DND-41 (cell line): ENCODE measurements around the gene PEAK1.

Experiments used
- ATAC-seq: fragments of 200-7000 bp; cut with Tn5 transposase; 3 replicates; pipeline ENCODE4 v1.9.1; 2021; ENCODE audit warnings: low read depth; ENCODE audit not compliant: insufficient read depth
- DNase-seq: peaks from one replicate; pipeline ENCODE4 v3.0.0-alpha.2; 2020
- H2AFZ ChIP-seq: 2 replicates; pipeline ENCODE4 v1.6.0; 2012; ENCODE audit warnings: low read depth, low read length
- H3K27ac ChIP-seq: 2 replicates; pipeline ENCODE4 v1.5.1; 2012; ENCODE audit warnings: low read length, inconsistent platforms
- H3K27me3 ChIP-seq: fragments of 200-600 bp; sonication (generic); 2 replicates; pipeline ENCODE4 v1.6.0; 2012; ENCODE audit warnings: low read length, mild to moderate bottlenecking, inconsistent platforms; ENCODE audit not compliant: insufficient read depth, poor library complexity
- H3K36me3 ChIP-seq: 2 replicates; pipeline ENCODE4 v1.5.1; 2012; ENCODE audit warnings: low read length, inconsistent platforms; ENCODE audit not compliant: insufficient read depth
- H3K4me1 ChIP-seq: 2 replicates; pipeline ENCODE4 v1.5.1; 2012; ENCODE audit warnings: mild to moderate bottlenecking, low read length; ENCODE audit not compliant: insufficient read depth
- H3K4me2 ChIP-seq: 2 replicates; pipeline ENCODE4 v1.6.0; 2012; ENCODE audit warnings: mild to moderate bottlenecking, moderate library complexity, low read length, inconsistent platforms; ENCODE audit not compliant: insufficient read depth
- H3K4me3 ChIP-seq, 2 experiments: fragments of 200-600 bp in 1 of 2; shearing (Covaris generic) in 1 of 2; 2 replicates each; pipeline ENCODE4 v1.5.1; 2012 to 2016; ENCODE audit warnings: inconsistent platforms in 2 of 2, low read length in 2 of 2, mild to moderate bottlenecking in 2 of 2, low read depth in 1 of 2, moderate library complexity in 1 of 2
- H3K79me2 ChIP-seq: 2 replicates; pipeline ENCODE4 v1.6.0; 2012; ENCODE audit warnings: low read length, inconsistent platforms; ENCODE audit not compliant: insufficient read depth
- H3K9ac ChIP-seq: 2 replicates; pipeline ENCODE4 v1.6.0; 2012; ENCODE audit warnings: low read depth, mild to moderate bottlenecking, inconsistent platforms, low read length, moderate library complexity
- H3K9me3 ChIP-seq: 2 replicates; pipeline ENCODE4 v1.5.1; 2012; ENCODE audit warnings: low read length, moderate library complexity, mild to moderate bottlenecking, inconsistent platforms; ENCODE audit not compliant: insufficient read depth, severe bottlenecking
- H4K20me1 ChIP-seq: 2 replicates; pipeline ENCODE4 v1.6.0; 2012; ENCODE audit warnings: low read length; ENCODE audit not compliant: insufficient read depth
- EZH2 ChIP-seq: IDR thresholded peaks from 3 replicates; pipeline ENCODE4 v1.6.1; 2012; ENCODE audit warnings: borderline replicate concordance, low read depth, mild to moderate bottlenecking, moderate library complexity, low read length, inconsistent platforms; ENCODE audit not compliant: severe bottlenecking
- TF ChIP-seq, protein P1 (sequence below): IDR thresholded peaks from 2 replicates; pipeline ENCODE4 v1.5.1; 2012; ENCODE audit warnings: borderline replicate concordance, low read length, moderate library complexity, mild to moderate bottlenecking; ENCODE audit not compliant: poor library complexity, severe bottlenecking; ENCODE audit errors: extremely low read depth

The PEAK1 gene

DNA sequence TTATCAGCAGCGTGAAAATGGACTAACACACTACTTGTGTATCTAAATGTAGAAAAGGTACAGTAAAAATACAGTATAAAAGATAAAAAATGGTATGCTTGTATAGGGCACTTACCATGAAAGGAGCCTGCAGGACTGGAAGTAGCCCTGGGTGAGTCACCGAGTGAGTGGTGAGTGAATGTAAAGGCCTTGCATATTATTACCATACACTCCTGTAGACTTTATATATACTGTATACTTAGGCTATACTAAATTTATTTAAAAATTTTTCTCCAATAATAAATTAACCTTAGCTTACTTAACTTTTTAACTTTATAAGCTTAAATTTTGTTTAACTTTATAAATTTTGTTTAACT lies 281.8 kb downstream of the PEAK1 start:
- Histone ChIP-seq H2AFZ (no peak overlapping the region), H3K9ac (no peak overlapping the region), H3K4me3 (no peak overlapping the region), H4K20me1 (no peaks in the 10 kb centered on the region), H3K27ac (no peak overlapping the region), H3K9me3 (peaks cover 2% of the 10 kb centered on the region), H3K36me3 (peaks cover 4% of the 10 kb centered on the region; the same call in 1 of the 2 replicates), H3K27me3 (no peaks in the 10 kb centered on the region), H3K79me2 (no peaks in the 10 kb centered on the region), H3K4me2 (no peak overlapping the region), H3K4me1 (no peaks in the 10 kb centered on the region)
- TF ChIP-seq, protein P1, sequence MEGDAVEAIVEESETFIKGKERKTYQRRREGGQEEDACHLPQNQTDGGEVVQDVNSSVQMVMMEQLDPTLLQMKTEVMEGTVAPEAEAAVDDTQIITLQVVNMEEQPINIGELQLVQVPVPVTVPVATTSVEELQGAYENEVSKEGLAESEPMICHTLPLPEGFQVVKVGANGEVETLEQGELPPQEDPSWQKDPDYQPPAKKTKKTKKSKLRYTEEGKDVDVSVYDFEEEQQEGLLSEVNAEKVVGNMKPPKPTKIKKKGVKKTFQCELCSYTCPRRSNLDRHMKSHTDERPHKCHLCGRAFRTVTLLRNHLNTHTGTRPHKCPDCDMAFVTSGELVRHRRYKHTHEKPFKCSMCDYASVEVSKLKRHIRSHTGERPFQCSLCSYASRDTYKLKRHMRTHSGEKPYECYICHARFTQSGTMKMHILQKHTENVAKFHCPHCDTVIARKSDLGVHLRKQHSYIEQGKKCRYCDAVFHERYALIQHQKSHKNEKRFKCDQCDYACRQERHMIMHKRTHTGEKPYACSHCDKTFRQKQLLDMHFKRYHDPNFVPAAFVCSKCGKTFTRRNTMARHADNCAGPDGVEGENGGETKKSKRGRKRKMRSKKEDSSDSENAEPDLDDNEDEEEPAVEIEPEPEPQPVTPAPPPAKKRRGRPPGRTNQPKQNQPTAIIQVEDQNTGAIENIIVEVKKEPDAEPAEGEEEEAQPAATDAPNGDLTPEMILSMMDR: no peak
- no peak for TF ChIP-seq EZH2
- no peak for ATAC-seq
- no peak for DNase-seq

DNA sequence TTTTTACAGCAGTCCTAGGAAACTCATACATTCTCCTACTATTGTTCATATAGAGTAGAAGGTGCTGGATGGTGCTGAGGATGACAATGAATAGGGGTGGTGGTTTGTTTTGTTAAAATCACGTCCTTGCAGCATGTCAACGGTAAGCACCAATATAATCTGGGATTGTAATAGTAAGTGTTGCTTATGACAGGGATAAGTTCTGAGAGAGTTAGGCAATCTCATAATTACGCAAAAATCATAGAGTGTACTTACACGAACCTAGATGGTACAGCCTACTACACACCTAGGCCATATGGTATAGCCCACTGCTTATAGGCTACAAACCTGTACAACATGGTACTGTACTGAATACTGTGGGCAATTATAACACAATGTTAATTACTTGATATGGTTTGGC lies 284.7 kb downstream of the PEAK1 start:
- H3K79me2 ChIP-seq: no peaks in the 10 kb centered on the region
- H3K27me3 ChIP-seq: no peaks in the 10 kb centered on the region
- H4K20me1 ChIP-seq: no peaks in the 10 kb centered on the region
- no peaks in the 10 kb centered on the region for H3K9me3 ChIP-seq
- no peaks in the 10 kb centered on the region for H3K4me1 ChIP-seq
- ATAC-seq (no peak), DNase-seq (no peak)
- no peak overlapping the region for H3K4me2 ChIP-seq
- H3K9ac ChIP-seq: no peak overlapping the region
- no peak overlapping the region for H3K27ac ChIP-seq
- no peak for TF ChIP-seq EZH2
- TF ChIP-seq, protein P1: no peak
- H2AFZ ChIP-seq: no peak overlapping the region
- peaks cover 10% of the 10 kb centered on the region for H3K36me3 ChIP-seq
- H3K4me3 ChIP-seq: no peak overlapping the region

DNA sequence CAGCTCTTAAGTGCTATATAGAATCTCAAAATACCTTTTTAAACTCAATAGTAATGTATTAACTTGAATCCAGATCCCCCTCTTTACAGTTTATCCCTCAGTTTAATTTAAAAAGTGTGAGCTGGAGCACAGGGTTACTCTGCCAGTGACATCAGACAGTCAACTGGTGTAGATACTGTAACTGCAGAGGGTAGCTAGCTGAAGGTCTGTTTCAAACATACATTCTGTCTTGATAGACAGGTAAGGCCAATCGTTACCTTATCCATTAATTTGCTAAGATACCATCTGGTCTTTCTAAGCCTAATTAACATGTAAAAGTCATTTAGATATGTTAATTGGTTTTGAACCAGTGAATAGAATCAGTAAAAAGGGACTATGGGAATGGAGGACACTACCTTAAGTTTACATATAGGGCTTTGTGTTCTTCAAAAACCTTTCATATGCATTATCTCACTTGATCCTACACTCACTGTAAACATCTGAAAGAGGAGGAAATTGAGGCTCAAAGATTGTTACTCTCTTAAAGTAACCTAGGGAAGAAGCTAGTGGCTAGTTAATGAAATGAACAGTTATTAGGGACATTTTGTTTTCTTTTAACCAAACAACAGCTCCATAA lies 289.5 kb downstream of the PEAK1 start:
- TF ChIP-seq, protein P1: no peak
- no peak for TF ChIP-seq EZH2
- Histone ChIP-seq H3K4me2 (no peak overlapping the region), H2AFZ (no peak overlapping the region), H3K36me3 (peaks cover 10% of the 10 kb centered on the region), H4K20me1 (no peaks in the 10 kb centered on the region), H3K27me3 (no peaks in the 10 kb centered on the region), H3K4me1 (no peaks in the 10 kb centered on the region), H3K27ac (no peak overlapping the region), H3K79me2 (no peaks in the 10 kb centered on the region), H3K9me3 (no peaks in the 10 kb centered on the region), H3K9ac (no peak overlapping the region), H3K4me3 (no peak overlapping the region)
- no peak for DNase-seq
- ATAC-seq: no peak
